HG03196 (cell line): ENCODE measurements around the gene SMARCA2.
A peak's percentile ranks its signal among the peaks of the same experiment; 100 is the strongest.

Experiments
- ATAC-seq: cut with Tn5 transposase; IDR thresholded peaks from one replicate; pipeline ENCODE4 v1.9.1; 2021; ENCODE audit not compliant: unreplicated experiment

SMARCA2 gene

GRCh38 chr9:2086971-2087370 lies 71.8 kb downstream of the SMARCA2 start:
- no peak for ATAC-seq

- peak; percentile 72 for ATAC-seq
These were observed 72.6 kb downstream of the SMARCA2 start for GRCh38 chr9:2087500-2088313.

GRCh38 chr9:2093920-2094597 lies 78.9 kb downstream of the SMARCA2 start:
- no peak for ATAC-seq

GRCh38 chr9:2096376-2096970 lies 81.3 kb downstream of the SMARCA2 start:
- ATAC-seq = no peak

GRCh38 chr9:2106666-2107065 lies 91.5 kb downstream of the SMARCA2 start:
- ATAC-seq = no peak

- ATAC-seq = no peak
These were observed 92.8 kb downstream of the SMARCA2 start for GRCh38 chr9:2107906-2108451.

- no peak for ATAC-seq
These were observed 94.0 kb downstream of the SMARCA2 start for GRCh38 chr9:2109069-2109650.

GRCh38 chr9:2110036-2110435 lies 94.9 kb downstream of the SMARCA2 start:
- no peak for ATAC-seq

- no peak for ATAC-seq
These were observed 100.9 kb downstream of the SMARCA2 start for GRCh38 chr9:2116073-2116472.

GRCh38 chr9:2117527-2117926 lies 102.4 kb downstream of the SMARCA2 start:
- no peak for ATAC-seq

- no peak for ATAC-seq
These were observed 104.4 kb downstream of the SMARCA2 start for GRCh38 chr9:2119566-2119965.

- ATAC-seq = no peak
These were observed 106.0 kb downstream of the SMARCA2 start for GRCh38 chr9:2120926-2121689.

- ATAC-seq = no peak
These were observed 107.2 kb downstream of the SMARCA2 start for GRCh38 chr9:2122299-2122698.

GRCh38 chr9:2125906-2126305 lies 110.8 kb downstream of the SMARCA2 start:
- ATAC-seq = peak; percentile 86

GRCh38 chr9:2126331-2126803 lies 111.2 kb downstream of the SMARCA2 start:
- ATAC-seq = no peak

- ATAC-seq = no peak
These were observed 112.3 kb downstream of the SMARCA2 start for GRCh38 chr9:2127486-2127885.

GRCh38 chr9:2128141-2128540 lies 113.0 kb downstream of the SMARCA2 start:
- no peak for ATAC-seq

GRCh38 chr9:2128618-2129017 lies 113.5 kb downstream of the SMARCA2 start:
- ATAC-seq = no peak

GRCh38 chr9:2130941-2131340 lies 115.8 kb downstream of the SMARCA2 start:
- no peak for ATAC-seq

GRCh38 chr9:2132484-2133082 lies 117.4 kb downstream of the SMARCA2 start:
- no peak for ATAC-seq
